ENCODE measurements around the gene LSM2. TPM values are rescaled to one million over a fixed set of nuclear protein-coding genes. Genes with fewer than 3 reads are reported as not detected.
A peak's percentile ranks its signal among the peaks of the same experiment; 100 is the strongest.

Gene LSM2
- total and polyA plus RNA-seq, 9 of the 15 experiments (the other 6 are each of a cell fraction or from before 2014, with no cell fraction given), result 154 to 407 (median 223) TPM

DNA sequence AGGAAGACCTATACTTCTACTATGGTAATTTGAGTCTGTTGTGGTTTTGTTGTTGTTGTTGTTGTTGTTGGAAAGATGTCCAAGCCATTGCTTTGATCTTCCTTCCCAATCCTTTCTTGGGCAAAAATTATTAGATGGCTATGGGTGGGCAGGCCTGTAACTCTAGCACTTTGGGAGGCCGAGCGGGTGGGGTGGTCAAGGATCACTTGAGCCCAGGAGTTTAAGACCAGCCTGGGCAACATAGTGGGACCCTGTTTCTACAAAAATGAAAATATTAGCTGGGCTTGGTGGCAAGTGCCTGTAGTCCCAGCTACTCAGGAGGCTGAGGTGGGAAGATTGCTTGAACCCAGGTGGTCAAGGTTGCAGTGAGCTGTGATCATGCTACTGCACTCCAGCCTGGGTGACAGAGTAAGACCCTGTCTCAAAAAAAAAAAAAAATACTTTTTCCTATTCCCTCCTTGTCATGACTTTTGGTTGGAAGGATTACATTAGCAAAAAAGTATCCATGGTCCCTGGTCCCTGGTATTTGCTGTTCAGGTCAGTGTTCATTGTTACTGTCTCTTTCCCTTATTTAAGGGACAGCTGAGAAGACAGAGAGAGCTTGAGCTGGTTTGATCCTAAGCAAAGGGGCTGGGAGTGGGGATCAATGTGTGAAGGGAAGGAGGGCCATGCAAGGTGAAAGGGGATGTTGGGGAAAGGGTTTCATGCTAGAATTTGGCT is 44.2 kb upstream of the LSM2 start:
- POLR2A ChIA-PET, result interaction anchor here (0.6 to 15.7 kb wide), 5 partner anchors 9 to 199 kb away, joined by 3 to 229 read pairs (median 4); no protein-coding TSS in a partner anchor
- H3K79me2 ChIP-seq (ENCODE audit: control insufficient read depth, insufficient read depth, low read length), result no peaks in the 10 kb centered on the region
- no peaks in the 10 kb centered on the region for H3K36me3 ChIP-seq (ENCODE audit: control insufficient read depth, insufficient read depth, low read length)
- BruUV-seq (replicated peaks), result no TSS peak
- no peaks in the 10 kb centered on the region for H3K9me1 ChIP-seq (ENCODE audit: control insufficient read depth, insufficient read depth, low read length)
- ATAC-seq (no peak), FAIRE-seq (no peak), DNase-seq (ENCODE audit: extremely low read depth in 1 of 4, low spot score in 3 of 4) (peak in 1 of 4 experiments; percentile 13)
- no peak overlapping the region for H3K9ac ChIP-seq (ENCODE audit: insufficient read depth in 1 of 2, low read depth in 2 of 2, low read length in 2 of 2)
- H3K9me3 ChIP-seq (replicated peaks; ENCODE audit: control insufficient read depth, insufficient read depth, low read depth, low read length), result no peaks in the 10 kb centered on the region; the same call in 1 of the 2 replicates
- H4K20me1 ChIP-seq (replicated peaks; ENCODE audit: control insufficient read depth, insufficient read depth, low read length), result no peaks in the 10 kb centered on the region
- 83% methylated on average over 2 of the region's 2 CpGs for whole genome bisulfite sequencing (ENCODE audit: insufficient coverage, low coverage, missing lambda C conversion rate)
- H3K4me1 ChIP-seq (replicated peaks in 1 of 2; ENCODE audit: control insufficient read depth in 2 of 2, insufficient read depth in 2 of 2, low read length in 2 of 2), result peaks cover 0 to 8% of the 10 kb centered on the region in 2 experiments; a peak in 2 of 5 replicates
- TF ChIP-seq FOXP4 (CRISPR knock-in tag; IDR thresholded peaks at IDR 0.05; ENCODE audit: borderline replicate concordance), result no peak
- TF ChIP-seq, protein P1, sequence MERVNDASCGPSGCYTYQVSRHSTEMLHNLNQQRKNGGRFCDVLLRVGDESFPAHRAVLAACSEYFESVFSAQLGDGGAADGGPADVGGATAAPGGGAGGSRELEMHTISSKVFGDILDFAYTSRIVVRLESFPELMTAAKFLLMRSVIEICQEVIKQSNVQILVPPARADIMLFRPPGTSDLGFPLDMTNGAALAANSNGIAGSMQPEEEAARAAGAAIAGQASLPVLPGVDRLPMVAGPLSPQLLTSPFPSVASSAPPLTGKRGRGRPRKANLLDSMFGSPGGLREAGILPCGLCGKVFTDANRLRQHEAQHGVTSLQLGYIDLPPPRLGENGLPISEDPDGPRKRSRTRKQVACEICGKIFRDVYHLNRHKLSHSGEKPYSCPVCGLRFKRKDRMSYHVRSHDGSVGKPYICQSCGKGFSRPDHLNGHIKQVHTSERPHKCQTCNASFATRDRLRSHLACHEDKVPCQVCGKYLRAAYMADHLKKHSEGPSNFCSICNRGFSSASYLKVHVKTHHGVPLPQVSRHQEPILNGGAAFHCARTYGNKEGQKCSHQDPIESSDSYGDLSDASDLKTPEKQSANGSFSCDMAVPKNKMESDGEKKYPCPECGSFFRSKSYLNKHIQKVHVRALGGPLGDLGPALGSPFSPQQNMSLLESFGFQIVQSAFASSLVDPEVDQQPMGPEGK (CRISPR knock-in tag; IDR thresholded peaks at IDR 0.05; ENCODE audit: borderline replicate concordance), result no peak
- no peak for TF ChIP-seq ZNF551 (CRISPR knock-in tag; IDR thresholded peaks at IDR 0.05)
- TF ChIP-seq MTA1 (IDR thresholded peaks at IDR 0.05; ENCODE audit: borderline replicate concordance), result no peak
- TF ChIP-seq ARID1B (IDR thresholded peaks at IDR 0.05), result no peak
- TF ChIP-seq ZFX (CRISPR knock-in tag; IDR thresholded peaks at IDR 0.05), result no peak
- no peak for TF ChIP-seq SMARCE1 (IDR thresholded peaks at IDR 0.05)
- TF ChIP-seq EHMT2 (IDR thresholded peaks at IDR 0.05), result no peak
- CTCF ChIA-PET (ENCODE audit: low intra/inter-chr PET ratio), result interaction anchor here (0.9 kb wide), 1 partner anchor 125 kb away, joined by 3 read pairs; no protein-coding TSS in a partner anchor
- intact Hi-C loops (cut with micrococcal nuclease) (no loop called here), in situ Hi-C loops (cut with MboI) (no loop called here)
- no peak overlapping the region for H3K4me2 ChIP-seq (ENCODE audit: insufficient read depth, low read length)
- no peak overlapping the region for H3K27ac ChIP-seq (ENCODE audit: extremely low read depth, low read depth, low read length)
- H2AFZ ChIP-seq (ENCODE audit: low read depth, low read length), result peak overlapping the region; percentile 4; the same call in 1 of the 2 replicates
- H3K27me3 ChIP-seq (ENCODE audit: control insufficient read depth in 2 of 2, insufficient read depth in 2 of 2, low read length in 2 of 2), result no peaks in the 10 kb centered on the region
- no peak overlapping the region for H3K4me3 ChIP-seq
